Occipital lobe (tissue), 2 donors: ENCODE measurements around the gene TRMT11. TPM values are rescaled to one million over a fixed set of nuclear protein-coding genes. Genes with fewer than 3 reads are reported as not detected.
"Not testable (repeated sequence)": the region's sequence is repeated elsewhere in the genome, so short reads cannot be mapped to it uniquely, and the experiment has no call there.

Experiments used
- DNase-seq: peaks from one replicate; lab custom pipeline; 2025; lab: John Stamatoyannopoulos, UW
- total RNA-seq: library from RNA; depleted of rRNA; stranded (reverse); fragments of >200 nt; gene quantifications from one replicate; pipeline ENCODE4 v1.2.3, GENCODE V29; 2014

Gene TRMT11
- total RNA-seq, 1 donor from 2014 or later: 39.5 TPM

- DNase-seq: peak; percentile 95
Observed at GRCh38 chr6:125956506-125957390, 29.6 kb upstream of the TRMT11 start, which contains the start of gene HINT3. Gene HINT3, plus strand, starts transcription at chr6:125956770. Its CDS starts 208 bp downstream, at chr6:125956978.

DNA sequence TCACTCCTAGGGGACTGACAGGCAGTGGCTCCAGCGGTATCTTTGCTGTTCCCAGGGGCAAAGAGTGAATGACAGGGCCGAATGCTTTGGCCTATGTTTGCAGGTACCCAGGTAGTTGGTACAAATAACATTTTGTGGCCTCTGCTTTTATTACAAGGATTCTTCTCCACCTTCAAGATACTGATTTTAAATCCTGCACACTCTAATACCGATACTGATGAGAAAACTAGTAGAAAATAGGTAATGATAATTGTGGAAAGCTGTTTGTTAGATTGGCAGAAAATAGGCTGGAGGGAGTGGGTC lies 29.0 kb upstream of the TRMT11 start:
- DNase-seq: no peak

DNA sequence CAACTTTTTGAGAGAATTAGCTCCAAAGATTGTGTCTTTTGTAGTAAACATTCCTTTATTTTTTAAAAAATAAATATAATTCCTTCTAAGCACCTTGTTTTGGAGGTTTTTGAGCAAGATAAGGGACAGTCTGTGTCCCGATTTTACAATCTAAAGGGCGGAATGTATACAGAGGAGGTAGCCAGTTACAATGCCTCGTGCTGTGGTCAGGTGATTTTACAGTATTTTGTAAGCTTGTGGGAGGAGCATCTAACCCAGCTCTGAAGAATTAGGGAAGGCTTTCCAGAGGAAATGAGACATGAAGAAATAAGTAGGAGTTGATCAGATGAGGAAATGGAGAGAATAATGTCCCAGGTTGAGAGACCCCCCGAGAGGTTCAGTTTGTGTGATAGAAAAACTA lies 28.5 kb upstream of the TRMT11 start:
- no peak for DNase-seq

- DNase-seq: no peak
Observed at GRCh38 chr6:125959041-125959440, 27.3 kb upstream of the TRMT11 start.

- DNase-seq: no peak
Observed at GRCh38 chr6:125961117-125961516, 25.2 kb upstream of the TRMT11 start.

GRCh38 chr6:125962900-125963497 lies 23.3 kb upstream of the TRMT11 start:
- no peak for DNase-seq

DNA sequence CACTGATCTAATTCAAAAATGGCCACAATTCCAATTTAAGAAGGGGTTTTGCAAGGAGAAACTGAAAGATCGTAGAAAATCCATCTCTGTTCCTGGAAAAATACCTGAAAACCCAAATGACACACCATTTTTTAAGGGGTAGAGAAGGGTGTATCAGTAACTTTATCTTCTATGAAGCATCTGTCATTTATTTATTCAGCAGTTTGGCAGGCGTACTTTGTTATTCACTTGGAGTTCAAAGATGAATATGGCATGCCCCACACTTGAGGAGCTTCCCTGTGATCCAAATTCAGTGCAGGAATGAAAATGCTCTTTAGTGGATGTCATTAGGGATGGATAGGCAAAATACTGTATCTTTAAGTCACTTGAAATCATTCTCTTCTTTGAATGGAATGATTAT lies 22.5 kb upstream of the TRMT11 start:
- no peak for DNase-seq

DNA sequence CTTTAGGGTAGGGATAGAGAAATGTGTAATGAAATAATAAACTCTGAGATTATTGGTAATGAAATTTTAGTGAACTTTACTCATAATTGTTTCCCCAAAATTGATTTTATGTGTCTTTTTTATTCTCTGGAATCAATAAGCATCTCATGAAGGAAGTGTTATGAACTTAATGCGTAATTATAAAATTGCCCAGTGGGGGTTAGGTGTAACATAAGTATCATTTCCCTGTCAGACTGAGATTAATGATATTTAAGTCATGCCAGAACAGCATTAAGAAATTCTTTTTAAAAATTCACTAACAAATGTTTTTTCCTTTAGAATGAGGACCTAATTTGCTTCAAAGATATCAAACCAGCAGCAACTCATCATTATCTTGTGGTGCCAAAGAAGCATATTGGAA lies 19.8 kb upstream of the TRMT11 start:
- no peak for DNase-seq

DNA sequence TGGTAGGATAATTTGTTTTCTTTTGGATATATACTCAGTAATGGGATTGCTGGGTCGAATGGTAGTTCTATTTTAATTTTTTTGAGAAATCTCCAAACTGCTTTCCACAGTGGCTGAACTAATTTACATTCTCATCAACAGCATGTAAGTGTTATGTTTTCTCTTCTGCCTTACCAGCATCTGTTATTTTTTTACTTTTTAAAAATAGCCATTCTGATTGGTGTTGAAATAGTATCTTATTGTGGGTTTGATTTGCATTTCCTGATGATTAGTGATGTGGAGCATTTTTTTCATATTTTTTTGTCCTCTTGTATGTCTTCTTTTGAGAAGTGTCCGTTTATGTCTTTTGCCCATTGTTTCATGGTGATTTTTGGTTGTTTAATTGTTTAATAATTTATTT lies 17.8 kb upstream of the TRMT11 start:
- DNase-seq: no peak

GRCh38 chr6:125970760-125971159 lies 15.6 kb upstream of the TRMT11 start:
- DNase-seq: no peak

DNA sequence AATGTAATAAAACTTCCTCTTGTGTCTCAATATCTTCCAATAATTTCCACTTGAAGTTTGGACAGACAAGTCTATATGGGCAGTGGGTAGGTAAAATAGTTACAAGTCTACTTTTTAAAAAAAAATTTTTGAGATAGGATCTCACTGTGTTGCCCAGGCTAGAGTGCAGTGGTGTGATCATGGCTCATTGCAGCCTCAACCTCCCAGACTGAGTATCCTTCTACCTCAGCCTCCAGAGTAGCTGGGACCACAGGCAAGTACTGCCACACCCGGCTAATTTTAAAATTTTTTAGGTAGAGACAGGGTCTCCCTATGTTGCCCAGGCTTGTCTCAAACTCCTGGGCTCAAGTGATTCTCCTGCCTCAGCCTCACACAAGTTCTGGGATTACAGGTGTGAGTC lies 13.9 kb upstream of the TRMT11 start:
- not testable (repeated sequence) for DNase-seq

- DNase-seq: no peak
Observed at GRCh38 chr6:125974214-125974866, 12.0 kb upstream of the TRMT11 start.

GRCh38 chr6:125979101-125979500 lies 7.2 kb upstream of the TRMT11 start:
- DNase-seq: no peak

DNA sequence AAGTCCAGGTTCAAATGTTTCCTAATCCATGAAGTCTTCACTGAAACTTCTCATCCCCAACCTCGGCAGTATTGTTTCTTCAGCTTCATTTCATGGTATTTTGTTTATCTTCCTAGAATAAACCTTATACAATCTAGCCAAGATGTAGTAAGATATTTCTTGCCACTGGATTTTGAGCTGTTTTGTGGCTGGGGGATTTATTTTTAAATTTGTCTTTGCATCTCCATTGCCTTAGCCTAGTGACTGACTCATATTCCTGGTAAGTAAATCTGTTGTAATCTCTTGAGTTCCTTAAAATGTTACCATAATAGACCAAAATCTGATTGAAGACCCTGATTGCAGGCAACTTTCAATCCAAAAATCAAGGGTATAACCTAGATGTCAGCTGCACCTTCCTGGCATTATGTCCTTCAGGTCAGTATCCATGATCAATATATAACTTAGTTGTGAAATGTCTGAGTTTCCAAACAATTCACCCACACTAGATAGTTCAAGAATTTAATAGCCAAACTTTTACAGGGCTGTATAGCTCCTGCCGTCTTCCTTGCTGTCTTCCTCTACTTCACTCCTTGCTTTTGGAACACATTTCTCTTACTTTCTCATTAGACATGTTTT lies 4.7 kb upstream of the TRMT11 start:
- no peak for DNase-seq

GRCh38 chr6:125983246-125983945 lies 2.9 kb upstream of the TRMT11 start:
- no peak for DNase-seq

DNA sequence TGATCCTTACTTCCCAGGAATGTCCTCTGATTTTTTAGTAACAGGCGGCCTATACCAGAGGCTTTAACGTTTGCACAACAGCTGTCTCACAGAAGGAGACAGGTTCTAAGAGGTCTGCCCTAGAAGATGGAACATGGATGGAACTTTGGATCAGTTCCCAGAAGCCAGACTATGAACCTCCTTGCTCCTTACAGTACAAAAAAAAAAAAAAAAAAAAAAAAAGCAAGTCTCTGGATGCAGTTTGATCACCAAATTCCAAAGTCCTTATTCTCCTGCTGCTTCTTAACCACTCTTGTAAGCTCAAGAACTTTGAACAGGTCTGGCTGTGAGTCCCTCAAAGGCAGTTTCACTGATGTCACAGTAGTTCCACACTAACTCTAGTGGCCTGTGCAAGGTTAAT lies 2.0 kb upstream of the TRMT11 start:
- DNase-seq: no peak

DNA sequence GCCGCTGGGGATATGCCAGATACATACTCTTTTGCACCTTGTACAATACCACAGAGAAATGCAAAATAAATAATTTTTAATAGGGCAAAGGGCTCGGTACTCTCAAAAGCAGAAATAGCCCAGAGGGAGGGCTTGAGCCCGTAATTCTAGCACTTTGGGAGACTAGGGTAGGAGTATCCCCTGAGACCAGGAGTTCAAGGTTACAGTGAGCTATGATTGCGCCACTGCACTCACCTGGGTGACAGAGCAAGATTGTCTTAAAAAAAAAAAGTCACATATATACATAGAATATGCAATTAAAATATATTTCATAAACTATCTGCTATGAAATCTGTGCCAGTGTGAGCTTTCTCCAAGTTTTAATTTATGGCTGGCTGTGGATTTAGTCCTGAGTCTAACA lies 818 bp upstream of the TRMT11 start:
- DNase-seq: no peak

DNA sequence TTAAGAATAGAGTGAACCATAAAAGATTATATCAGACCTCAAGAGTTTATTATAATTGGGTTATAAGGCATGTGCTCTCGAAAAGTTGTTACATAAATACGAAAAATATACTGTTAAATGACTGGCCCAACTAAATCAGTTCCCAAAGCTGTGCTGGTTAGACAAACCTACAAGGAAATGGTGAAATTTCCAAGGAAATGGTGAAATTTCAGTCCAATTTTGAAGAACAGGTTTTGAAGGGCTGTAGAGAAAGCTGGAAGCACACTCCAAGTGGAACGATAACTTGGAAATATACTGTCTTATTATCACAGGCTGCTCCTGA lies 400 bp upstream of the TRMT11 start:
- no peak for DNase-seq

- DNase-seq: no peak
Observed at GRCh38 chr6:125987026-125987617, 782 bp downstream of the TRMT11 start.

GRCh38 chr6:125988280-125988679 lies 1.9 kb downstream of the TRMT11 start:
- DNase-seq: no peak

DNA sequence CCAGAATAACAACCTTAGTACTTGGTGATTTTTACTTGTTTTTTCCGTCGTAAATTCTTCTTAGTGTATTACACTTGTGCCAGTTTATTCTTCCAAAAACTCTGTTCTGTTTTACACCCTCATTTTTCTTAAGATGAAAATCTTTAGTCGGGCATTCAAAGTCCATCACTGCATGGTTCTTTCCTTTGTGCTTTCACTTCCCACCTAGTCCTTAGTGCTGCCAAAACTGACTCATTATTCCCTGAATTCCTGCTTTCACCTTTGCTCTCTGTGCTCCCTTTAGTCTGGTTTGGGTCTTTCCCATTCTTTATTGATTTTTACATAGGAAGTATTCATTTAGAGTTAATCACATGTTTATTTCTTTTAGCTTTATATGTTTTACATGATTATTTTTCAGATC lies 3.3 kb downstream of the TRMT11 start:
- DNase-seq: no peak
